H7 (cell line): Measurements from ENCODE around the gene ABCB10. TPM values are rescaled to one million over a fixed set of nuclear protein-coding genes. Genes with fewer than 3 reads are reported as not detected.
"Not testable (repeated sequence)": the region's sequence is repeated elsewhere in the genome, so short reads cannot be mapped to it uniquely, and the experiment has no call there.

ENCODE experiments used
- DNase-seq: peaks from one replicate; pipeline ENCODE4 v3.0.0; 2012
- H3K27me3 ChIP-seq: 2 replicates; pipeline ENCODE4 v1.6.0; 2011; ENCODE audit warnings: mild to moderate bottlenecking, low read length; ENCODE audit not compliant: control insufficient read depth, insufficient read depth
- H3K36me3 ChIP-seq: replicated peaks from 2 replicates; pipeline ENCODE4 v1.5.1; 2011; ENCODE audit warnings: low read length; ENCODE audit not compliant: control insufficient read depth, insufficient read depth
- H3K4me3 ChIP-seq: 2 replicates; pipeline ENCODE4 v1.5.1; 2011; ENCODE audit warnings: low read depth, mild to moderate bottlenecking, control low read depth, low read length, moderate library complexity; ENCODE audit not compliant: insufficient read depth
- total RNA-seq: library from RNA; depleted of rRNA; stranded (reverse); fragments of >200 nt; shearing (Covaris generic); gene quantifications from 2 replicates; pipeline ENCODE4 v1.2.3, GENCODE V29; 2014; rRNA removed

ABCB10 gene
- total RNA-seq, 1 experiment from 2014 or later: 19.8 TPM

GRCh38 chr1:229485318-229485717 lies 73.2 kb downstream of the ABCB10 start:
- H3K4me3 ChIP-seq: no peak overlapping the region
- H3K27me3 ChIP-seq: no peaks in the 10 kb centered on the region
- DNase-seq: no peak
- peaks cover 21% of the 10 kb centered on the region for H3K36me3 ChIP-seq

GRCh38 chr1:229482511-229482910 lies 76.0 kb downstream of the ABCB10 start:
- no peak overlapping the region for H3K4me3 ChIP-seq

GRCh38 chr1:229480495-229480894 lies 78.0 kb downstream of the ABCB10 start:
- DNase-seq: no peak
- H3K36me3 ChIP-seq: peaks cover 11% of the 10 kb centered on the region
- no peaks in the 10 kb centered on the region for H3K27me3 ChIP-seq

More at GRCh38 chr1:229482511-229482910, 76.0 kb downstream of the ABCB10 start:
- Histone ChIP-seq H3K27me3 (no peaks in the 10 kb centered on the region), H3K36me3 (peaks cover 16% of the 10 kb centered on the region)
- DNase-seq: no peak

GRCh38 chr1:229479660-229480399 lies 78.7 kb downstream of the ABCB10 start:
- no peaks in the 10 kb centered on the region for H3K27me3 ChIP-seq
- DNase-seq: no peak
- H3K4me3 ChIP-seq: no peak overlapping the region
- peaks cover 10% of the 10 kb centered on the region for H3K36me3 ChIP-seq

More at GRCh38 chr1:229480495-229480894, 78.0 kb downstream of the ABCB10 start:
- no peak overlapping the region for H3K4me3 ChIP-seq

- no peaks in the 10 kb centered on the region for H3K27me3 ChIP-seq
- DNase-seq: no peak
- H3K4me3 ChIP-seq: no peak overlapping the region
- peaks cover 13% of the 10 kb centered on the region for H3K36me3 ChIP-seq
Observed at GRCh38 chr1:229478852-229479251, 79.7 kb downstream of the ABCB10 start.

GRCh38 chr1:229475859-229476258 lies 82.6 kb downstream of the ABCB10 start:
- not testable (repeated sequence) for H3K4me3 ChIP-seq, DNase-seq, H3K27me3 ChIP-seq
- peaks cover 10% of the 10 kb centered on the region for H3K36me3 ChIP-seq

GRCh38 chr1:229474509-229474908 lies 84.0 kb downstream of the ABCB10 start:
- DNase-seq: no peak
- Histone ChIP-seq H3K36me3 (peaks cover 17% of the 10 kb centered on the region), H3K4me3 (no peak overlapping the region), H3K27me3 (no peaks in the 10 kb centered on the region)

GRCh38 chr1:229471175-229471574 lies 87.3 kb downstream of the ABCB10 start:
- Histone ChIP-seq H3K27me3 (no peaks in the 10 kb centered on the region), H3K36me3 (peaks cover 23% of the 10 kb centered on the region), H3K4me3 (no peak overlapping the region)
- DNase-seq: no peak

- no peak for DNase-seq
- H3K27me3 ChIP-seq: no peaks in the 10 kb centered on the region
- H3K4me3 ChIP-seq: no peak overlapping the region
- peaks cover 23% of the 10 kb centered on the region for H3K36me3 ChIP-seq
Observed at GRCh38 chr1:229470406-229471043, 88.0 kb downstream of the ABCB10 start.

- Histone ChIP-seq H3K36me3 (peaks cover 28% of the 10 kb centered on the region), H3K4me3 (no peak overlapping the region), H3K27me3 (no peaks in the 10 kb centered on the region)
- DNase-seq: no peak
Observed at GRCh38 chr1:229466887-229467286, 91.6 kb downstream of the ABCB10 start.

Other genes starting within 250 kb of the ABCB10 start
- 8.6 and 12.8 TPM in 2 replicates for gene CCSAP, start 215.7 kb downstream of the ABCB10 start, total RNA-seq
- gene ACTA1, start 124.6 kb downstream of the ABCB10 start, total RNA-seq: 0.67 and 1.8 TPM in 2 replicates
- gene NUP133, start 50.4 kb downstream of the ABCB10 start, total RNA-seq: 72.5 and 78.1 TPM in 2 replicates
- 32.8 and 34.6 TPM in 2 replicates for gene TAF5L, start 67.4 kb upstream of the ABCB10 start, total RNA-seq
- gene URB2, start 67.5 kb upstream of the ABCB10 start, total RNA-seq: 35.4 and 37.5 TPM in 2 replicates